ENCODE results near the gene SALL3.

Gene SALL3

GRCh38 chr18:78980279-78980771 lies 707 bp downstream of the SALL3 start:
- no peak for DNase-seq (ENCODE audit: low read depth in 2 of 2)

- DNase-seq (ENCODE audit: low read depth in 2 of 2): no peak
These were observed 1.3 kb downstream of the SALL3 start for GRCh38 chr18:78980777-78981380.

- no peak for DNase-seq (ENCODE audit: low read depth in 2 of 2)
These were observed 1.8 kb downstream of the SALL3 start for GRCh38 chr18:78981394-78981831.

GRCh38 chr18:78981989-78982620 lies 2.5 kb downstream of the SALL3 start:
- no peak for DNase-seq (ENCODE audit: low read depth in 2 of 2)

DNA sequence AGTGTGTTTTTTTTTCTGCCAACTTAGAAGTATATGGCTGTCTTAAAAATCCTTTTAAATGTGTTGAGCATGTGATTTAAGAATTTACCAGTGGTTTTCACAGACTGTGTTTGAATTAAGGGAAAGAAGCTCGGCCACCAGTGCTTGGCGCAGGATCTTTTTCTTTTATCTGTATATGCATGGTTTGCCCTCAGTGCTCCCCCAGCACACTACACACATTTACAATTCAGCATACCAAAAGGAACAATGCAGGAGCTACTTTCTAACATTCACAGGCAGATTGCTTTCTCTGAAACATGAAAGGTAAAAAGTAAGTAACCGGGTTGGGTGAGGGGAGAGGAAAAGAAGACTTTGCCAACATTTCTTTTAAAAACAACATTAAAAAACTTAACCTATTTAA lies 3.9 kb downstream of the SALL3 start:
- DNase-seq (ENCODE audit: low read depth in 2 of 2): no peak

- no peak for DNase-seq (ENCODE audit: low read depth in 2 of 2)
These were observed 5.5 kb downstream of the SALL3 start for GRCh38 chr18:78984941-78985784.

GRCh38 chr18:78986018-78986481 lies 6.4 kb downstream of the SALL3 start:
- DNase-seq (ENCODE audit: low read depth in 2 of 2): no peak

- DNase-seq (ENCODE audit: low read depth in 2 of 2): no peak
These were observed 11.8 kb downstream of the SALL3 start for GRCh38 chr18:78991446-78991845.

- DNase-seq (ENCODE audit: low read depth in 2 of 2): no peak
These were observed 12.7 kb downstream of the SALL3 start for GRCh38 chr18:78992041-78993011.

GRCh38 chr18:78993014-78993926 lies 13.7 kb downstream of the SALL3 start:
- no peak for DNase-seq (ENCODE audit: low read depth in 2 of 2)

GRCh38 chr18:78994000-78994399 lies 14.4 kb downstream of the SALL3 start:
- DNase-seq (ENCODE audit: low read depth in 2 of 2): no peak

DNA sequence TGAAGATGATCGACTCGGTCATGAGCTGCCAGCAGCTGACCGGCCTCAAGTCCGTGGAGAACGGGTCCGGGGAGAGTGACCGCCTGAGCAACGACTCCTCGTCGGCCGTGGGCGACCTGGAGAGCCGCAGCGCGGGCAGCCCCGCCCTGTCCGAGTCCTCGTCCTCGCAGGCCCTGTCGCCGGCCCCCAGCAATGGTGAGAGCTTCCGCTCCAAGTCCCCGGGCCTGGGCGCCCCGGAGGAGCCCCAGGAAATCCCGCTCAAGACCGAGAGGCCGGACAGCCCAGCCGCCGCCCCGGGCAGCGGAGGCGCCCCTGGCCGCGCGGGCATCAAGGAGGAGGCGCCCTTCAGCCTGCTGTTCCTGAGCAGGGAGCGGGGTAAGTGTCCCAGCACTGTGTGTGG lies 14.9 kb downstream of the SALL3 start:
- DNase-seq (ENCODE audit: low read depth in 2 of 2): no peak

GRCh38 chr18:78994977-78995582 lies 15.5 kb downstream of the SALL3 start:
- DNase-seq (ENCODE audit: low read depth in 2 of 2): no peak

DNA sequence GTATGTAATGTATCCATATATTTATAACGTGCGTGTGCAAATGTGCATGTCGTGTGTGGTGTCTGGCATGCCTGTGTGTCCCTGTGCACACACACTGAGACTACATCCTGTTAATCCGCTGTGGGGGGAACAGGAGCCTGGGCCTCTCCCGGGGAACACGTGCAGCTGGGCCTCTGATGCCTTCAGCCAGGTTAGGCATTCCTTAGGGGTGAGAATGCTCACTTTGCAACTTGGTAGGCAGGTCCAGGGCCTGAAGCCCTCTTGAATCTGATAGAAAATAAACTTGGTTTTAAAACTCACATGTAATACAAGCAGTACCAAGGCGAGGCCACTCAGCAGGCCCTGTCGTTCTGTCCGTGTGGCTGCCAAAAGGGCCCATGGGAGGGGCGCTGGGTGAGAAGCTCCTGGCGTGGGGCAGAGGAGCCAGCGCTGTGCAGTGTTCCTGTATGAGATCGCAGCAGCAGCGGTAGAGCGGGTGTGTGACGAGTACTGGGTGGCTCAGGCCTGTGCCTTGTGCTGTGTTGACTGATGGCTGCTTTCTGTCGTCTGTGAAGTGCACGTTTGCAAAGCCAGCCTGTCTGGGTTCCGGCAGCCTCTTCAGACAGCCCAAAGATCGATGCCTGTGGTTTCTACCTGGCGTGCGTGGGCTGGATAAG lies 16.2 kb downstream of the SALL3 start:
- no peak for DNase-seq (ENCODE audit: low read depth in 2 of 2)

- no peak for DNase-seq (ENCODE audit: low read depth in 2 of 2)
These were observed 17.3 kb downstream of the SALL3 start for GRCh38 chr18:78996741-78997490.

DNA sequence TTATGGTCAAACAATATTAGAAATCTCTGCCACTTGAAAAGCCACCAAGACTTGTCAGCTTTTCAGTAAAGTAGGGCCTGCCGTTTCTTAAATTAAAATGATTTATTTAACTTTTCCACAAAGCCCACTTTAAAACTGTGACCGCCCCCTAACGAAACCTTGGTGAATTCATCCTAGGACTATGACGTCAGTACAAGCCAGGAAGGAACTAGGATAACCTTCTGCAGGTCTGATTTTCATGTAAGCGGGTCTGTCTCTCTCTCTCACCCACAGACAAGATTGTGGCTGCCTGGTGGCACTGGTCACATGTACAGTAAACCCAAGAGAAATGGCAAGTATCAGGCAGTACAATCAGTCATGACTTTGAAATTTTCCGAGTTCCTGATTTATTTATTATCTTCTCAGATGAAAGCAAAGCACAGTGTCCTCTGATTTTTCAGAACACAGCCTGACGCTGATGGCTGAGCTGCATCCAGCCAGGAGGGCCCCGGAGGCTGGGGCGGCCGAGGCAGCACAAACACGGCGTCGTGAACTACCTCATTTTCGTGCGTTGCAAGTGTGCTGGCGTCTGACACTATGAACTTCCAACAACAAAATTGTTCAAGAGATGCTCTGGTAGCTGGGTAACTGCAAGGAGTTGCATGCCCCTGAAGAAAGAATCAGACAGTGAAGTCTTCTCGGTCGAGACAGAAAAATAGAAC lies 18.9 kb downstream of the SALL3 start:
- no peak for DNase-seq (ENCODE audit: low read depth in 2 of 2)

DNA sequence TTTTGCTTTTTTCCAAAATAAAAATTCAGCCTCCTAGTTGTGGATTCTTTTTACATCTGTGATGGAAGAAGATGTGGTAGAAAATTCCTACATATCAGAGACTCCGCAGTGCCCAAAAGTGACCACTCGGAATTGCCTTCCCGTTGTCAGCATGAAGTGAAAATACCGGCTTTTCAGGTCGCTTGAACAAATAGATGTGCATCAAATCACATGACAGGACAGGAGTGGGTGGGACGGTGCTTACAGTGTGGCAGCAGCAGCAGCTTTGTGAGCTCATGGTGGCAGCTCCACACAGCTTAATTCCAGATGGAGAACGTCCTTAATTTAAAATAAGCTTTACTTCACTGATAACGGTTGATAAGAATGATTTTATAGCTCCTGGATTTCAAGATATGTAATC lies 20.3 kb downstream of the SALL3 start:
- no peak for DNase-seq (ENCODE audit: low read depth in 2 of 2)

- no peak for DNase-seq (ENCODE audit: low read depth in 2 of 2)
These were observed 21.4 kb downstream of the SALL3 start for GRCh38 chr18:79000997-79001396.
